GM19328 (cell line): ENCODE results near the gene WNT3A.
"Not testable (repeated sequence)": the region's sequence is repeated elsewhere in the genome, so short reads cannot be mapped to it uniquely, and the experiment has no call there.

Source experiments
- ATAC-seq: cut with Tn5 transposase; IDR thresholded peaks from one replicate; pipeline ENCODE4 v1.9.1; 2021; ENCODE audit warnings: mild to moderate bottlenecking, moderate library complexity; ENCODE audit not compliant: unreplicated experiment

WNT3A gene

GRCh38 chr1:228010921-228011320 lies 4.1 kb downstream of the WNT3A start:
- no peak for ATAC-seq

- ATAC-seq: no peak
These were observed 5.0 kb downstream of the WNT3A start for GRCh38 chr1:228011721-228012311.

- ATAC-seq: no peak
These were observed 5.8 kb downstream of the WNT3A start for GRCh38 chr1:228012555-228012954.

GRCh38 chr1:228013131-228013934 lies 6.5 kb downstream of the WNT3A start:
- no peak for ATAC-seq

- no peak for ATAC-seq
These were observed 7.4 kb downstream of the WNT3A start for GRCh38 chr1:228013935-228014930.

GRCh38 chr1:228015276-228016180 lies 8.7 kb downstream of the WNT3A start:
- ATAC-seq: no peak

GRCh38 chr1:228016181-228016510 lies 9.3 kb downstream of the WNT3A start:
- no peak for ATAC-seq

- ATAC-seq: no peak
These were observed 10.0 kb downstream of the WNT3A start for GRCh38 chr1:228016653-228017355.

- ATAC-seq: no peak
These were observed 10.7 kb downstream of the WNT3A start for GRCh38 chr1:228017356-228018124.

GRCh38 chr1:228018125-228018398 lies 11.3 kb downstream of the WNT3A start:
- ATAC-seq: no peak

- no peak for ATAC-seq
These were observed 12.3 kb downstream of the WNT3A start for GRCh38 chr1:228018961-228019721.

GRCh38 chr1:228019722-228020083 lies 12.9 kb downstream of the WNT3A start:
- not testable (repeated sequence) for ATAC-seq

- no peak for ATAC-seq
These were observed 14.0 kb downstream of the WNT3A start for GRCh38 chr1:228020686-228021354.

GRCh38 chr1:228021355-228022030 lies 14.7 kb downstream of the WNT3A start:
- ATAC-seq: no peak

- ATAC-seq: no peak
These were observed 15.9 kb downstream of the WNT3A start for GRCh38 chr1:228022571-228023293.

- no peak for ATAC-seq
These were observed 16.5 kb downstream of the WNT3A start for GRCh38 chr1:228023294-228023639.

- no peak for ATAC-seq
These were observed 22.5 kb downstream of the WNT3A start for GRCh38 chr1:228029281-228029680.
